ENCODE measurements around the gene MMP17. TPM values are rescaled to one million over a fixed set of nuclear protein-coding genes. Genes with fewer than 3 reads are reported as not detected.

The MMP17 gene
- total and polyA plus RNA-seq, 8 donors: 0.58 to 21.5 (median 2.5) TPM

- Histone ChIP-seq H3K36me3 (no peaks in the 10 kb centered on the region), H3K27me3 (no peaks in the 10 kb centered on the region), H3K9me3 (no peaks in the 10 kb centered on the region), H3K4me1 (peaks cover 5 to 12% (median 7%) of the 10 kb centered on the region in 3 donors), H3K4me3 (peak overlapping the region in 2 of 4 donors; percentile 52 to 57), H3K27ac (no peak overlapping the region)
- intact Hi-C loops (cut with DNase I): no loop called here
- no peak for TF ChIP-seq CTCF (IDR thresholded peaks at IDR 0.05)
- 37 to 48% methylated on average over 15 to 17 of the region's 19 CpGs for WGBS, 2 donors
- no peak for ATAC-seq
- DNase-seq: no peak
- no peak for FAIRE-seq
Observed at GRCh38 chr12:131893605-131894312, 65.6 kb downstream of the MMP17 start.

DNA sequence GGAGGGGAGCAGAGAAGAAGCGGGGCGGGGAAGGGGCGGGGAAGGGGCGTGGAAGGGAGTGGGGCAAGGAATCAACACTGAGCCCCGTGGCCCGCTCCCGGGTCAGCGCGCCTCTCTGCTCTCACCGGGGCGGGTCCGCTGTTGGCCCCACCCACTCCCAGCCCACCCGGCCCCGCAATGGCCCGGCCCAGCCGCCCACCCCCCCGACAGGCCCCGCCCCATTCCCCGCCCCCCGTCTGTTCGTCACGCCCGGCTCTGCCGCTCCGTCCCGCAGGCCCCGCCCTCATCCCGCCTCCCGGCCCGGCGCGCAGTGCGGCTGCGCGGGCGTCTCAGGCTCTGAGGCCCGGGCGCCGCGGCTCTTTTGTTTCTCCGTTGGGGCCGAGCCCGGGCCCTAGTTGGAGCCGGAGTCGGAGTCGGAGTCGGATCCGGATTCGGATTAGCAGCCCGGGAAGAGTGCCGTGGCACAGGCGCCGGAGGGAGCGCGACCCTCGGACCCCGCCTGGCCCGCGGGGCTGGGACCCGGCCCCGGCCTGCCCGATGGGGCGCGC is 66.2 kb downstream of the MMP17 start, which contains the start of gene ULK1:
ULK1 (plus strand) TSS at position 310 of the 548 bp plus-strand sequence. CDS start 380 bp downstream, outside the sequence.
- peak; percentile 90 to 98 (median 96) for DNase-seq
- TF ChIP-seq CTCF (IDR thresholded peaks at IDR 0.05): no peak
- Histone ChIP-seq H3K27ac (peak within 1 kb of the TSS; percentile 97 to 100 (median 99)), H3K4me3 (peak within 1 kb of the TSS; percentile 31 to 57 (median 47)), H3K4me1 (peaks cover 5 to 12% (median 7%) of the 10 kb centered on the region in 3 donors), H3K36me3 (no peaks in the 10 kb centered on the region), H3K27me3 (no peaks in the 10 kb centered on the region), H3K9me3 (no peaks in the 10 kb centered on the region)
- FAIRE-seq: no peak
- intact Hi-C loops (cut with DNase I): no loop called here
- ATAC-seq: peak; percentile 41 to 71 (median 56)
- WGBS, 2 donors: 0 to 1% methylated on average over 10 to 64 of the region's 64 CpGs

DNA sequence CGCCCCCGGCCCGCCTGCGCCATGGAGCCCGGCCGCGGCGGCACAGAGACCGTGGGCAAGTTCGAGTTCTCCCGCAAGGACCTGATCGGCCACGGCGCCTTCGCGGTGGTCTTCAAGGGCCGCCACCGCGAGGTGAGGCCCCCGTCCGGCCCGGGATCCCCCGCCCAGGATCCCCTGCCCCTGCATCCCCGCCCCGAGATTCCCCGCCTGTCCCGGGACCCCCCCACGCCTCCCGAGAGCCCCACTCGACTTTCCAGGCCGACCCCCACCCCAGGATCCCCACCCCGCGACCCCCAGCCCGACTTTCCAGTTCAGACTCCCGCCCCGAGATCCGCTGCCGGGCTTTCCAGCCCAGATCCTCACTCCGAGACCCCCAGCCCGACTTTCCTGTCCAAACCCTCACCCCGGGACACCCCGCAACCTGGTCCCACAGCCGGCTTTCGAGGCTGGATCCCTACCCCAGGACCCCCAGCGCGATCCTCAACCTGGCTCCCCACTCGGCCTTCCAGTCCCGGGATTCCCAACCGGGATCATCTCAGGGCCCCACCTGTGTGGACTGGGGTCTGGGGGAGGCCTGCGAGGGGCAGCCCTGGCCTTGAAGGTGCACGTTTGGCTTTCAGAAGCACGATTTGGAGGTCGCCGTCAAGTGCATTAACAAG is 66.9 kb downstream of the MMP17 start:
- Histone ChIP-seq H3K36me3 (no peaks in the 10 kb centered on the region), H3K27me3 (no peaks in the 10 kb centered on the region), H3K4me3 (peak overlapping the region; percentile 31 to 57 (median 47)), H3K4me1 (peaks cover 5 to 12% (median 7%) of the 10 kb centered on the region in 3 donors), H3K9me3 (no peaks in the 10 kb centered on the region), H3K27ac (peak overlapping the region; percentile 97 to 100 (median 99))
- TF ChIP-seq CTCF (IDR thresholded peaks at IDR 0.05): no peak
- DNase-seq (peak in 4 of 6 donors; percentile 52 to 84 (median 68)), ATAC-seq (no peak), FAIRE-seq (no peak)
- intact Hi-C loops (cut with DNase I): no loop called here
- WGBS, 2 donors: 1 to 2% methylated on average over 42 to 54 of the region's 54 CpGs

DNA sequence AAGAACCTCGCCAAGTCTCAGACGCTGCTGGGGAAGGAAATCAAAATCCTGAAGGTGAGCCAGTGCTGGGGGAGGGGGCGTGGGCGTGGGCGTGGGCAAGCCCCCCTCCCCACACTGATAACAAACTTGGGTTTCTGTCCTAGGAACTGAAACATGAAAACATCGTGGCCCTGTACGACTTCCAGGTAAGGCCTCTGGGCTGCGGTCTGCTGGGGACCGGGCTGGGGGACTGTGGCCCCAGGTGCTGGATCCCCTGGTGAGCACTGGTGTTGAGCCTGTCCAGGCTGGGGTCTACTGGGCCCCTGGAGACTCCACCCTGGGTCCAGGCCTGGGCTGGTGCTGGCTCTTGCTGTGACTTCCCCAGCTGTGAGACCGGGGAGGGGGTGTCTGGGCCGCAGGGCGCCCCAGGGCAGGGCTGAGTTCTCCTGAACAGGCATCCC is 67.5 kb downstream of the MMP17 start:
- intact Hi-C loops (cut with DNase I): no loop called here
- H3K36me3 ChIP-seq: no peaks in the 10 kb centered on the region
- H3K27ac ChIP-seq: peak overlapping the region; percentile 97 to 100 (median 99)
- no peaks in the 10 kb centered on the region for H3K9me3 ChIP-seq
- H3K4me3 ChIP-seq: peak overlapping the region; percentile 31 to 57 (median 47)
- 0 to 2% methylated on average over 12 of the region's 12 CpGs for WGBS, 2 donors
- H3K27me3 ChIP-seq: no peaks in the 10 kb centered on the region
- H3K4me1 ChIP-seq: peaks cover 5 to 12% (median 7%) of the 10 kb centered on the region in 3 donors
- no peak for TF ChIP-seq CTCF (IDR thresholded peaks at IDR 0.05)
- FAIRE-seq (no peak), ATAC-seq (peak in 2 of 4 donors; percentile 0 to 1), DNase-seq (peak in 2 of 6 donors; percentile 51 to 55)

All from pancreas (tissue), 10 donors.